ENCODE data around the gene CARTPT.

GRCh38 chr5:71700803-71701202 lies 18.3 kb upstream of the CARTPT start:
- TF ChIP-seq CTCF (IDR thresholded peaks at IDR 0.05) = no peak
- TF ChIP-seq ZFX (IDR thresholded peaks at IDR 0.05; ENCODE audit: borderline replicate concordance) = no peak

All from 22Rv1 (cell line).